H1 (cell line): Measurements from ENCODE around the gene LDLRAD3. TPM values are rescaled to one million over a fixed set of nuclear protein-coding genes. Genes with fewer than 3 reads are reported as not detected.

ENCODE experiments used
- CTCF ChIP-seq, 3 experiments: IDR thresholded peaks; 1 replicate in 2 of 3; 2 replicates in 1 of 3; pipeline versions ENCODE4 v1.5.1 to v1.6.1; 2011; ENCODE audit warnings: low read length in 3 of 3, mild to moderate bottlenecking in 3 of 3, inconsistent platforms in 2 of 3, low read depth in 1 of 3, moderate library complexity in 1 of 3; ENCODE audit not compliant: insufficient read depth in 1 of 3; ENCODE audit errors: control extremely low read depth in 1 of 3
- polyA plus RNA-seq, 7 experiments: library from polyadenylated mRNA; depleted of rRNA in 3 of 7; stranded (reverse) in 5 of 7; unstranded in 2 of 7; fragments of >200 nt in 5 of 7; fragments of 200-250 nt in 2 of 7; gene quantifications; 1 replicate in 5 of 7; 2 replicates in 1 of 7; 4 replicates in 1 of 7; pipeline versions ENCODE4 v1.2.1 to v1.2.3, GENCODE V29; 2011 to 2013; ENCODE audit warnings: missing spikeins in 2 of 7, mixed read lengths in 2 of 7
- total RNA-seq: library from RNA; stranded (reverse); fragmentation: NEBNext Ultra II Directional; extraction: Animal tissue kit (Norgen Biotek cat#: 25700); gene quantifications from 2 replicates; pipeline ENCODE4 v1.2.1, GENCODE V29; 2021

The LDLRAD3 gene
- total and polyA plus RNA-seq, 2 of the 8 experiments (the other 6 are each of a cell fraction or from before 2014, with no cell fraction given), result 18.6 to 22.8 TPM

- TF ChIP-seq CTCF (IDR thresholded peaks at IDR 0.05; ENCODE audit: control extremely low read depth in 1 of 3, insufficient read depth in 1 of 3, low read depth in 1 of 3, low read length in 3 of 3), result peak in 1 of 3 experiments; percentile 11; a peak in 1 of 4 replicates
These were observed 212.4 kb downstream of the LDLRAD3 start (continued) for GRCh38 chr11:36156161-36156816.
